AG04449 (cell line): ENCODE data around the gene MAN1B1.
"Not testable (repeated sequence)": the region's sequence is repeated elsewhere in the genome, so short reads cannot be mapped to it uniquely, and the experiment has no call there.

Experiments used
- CTCF ChIA-PET: fragments of 350-600 bp; formaldehyde crosslinking; extraction: SDS; loops from one replicate; lab custom pipeline; 2021; ENCODE audit warnings: antibody characterized with exemption; lab: Yijun Ruan, JAX
- POLR2A ChIA-PET: fragments of 400-600, 350-600 bp; formaldehyde crosslinking; extraction: SDS; loops from one replicate; lab custom pipeline; 2020; ENCODE audit warnings: antibody characterized with exemption, inconsistent platforms; lab: Yijun Ruan, JAX
- DNase-seq: peaks from one replicate; pipeline ENCODE4 v3.0.0-alpha.2; 2010; ENCODE audit warnings: low read depth, low spot score
- H3K4me3 ChIP-seq: 2 replicates; pipeline ENCODE4 v1.5.1; 2011; ENCODE audit warnings: low read depth, mild to moderate bottlenecking, control low read depth, low read length
- CTCF ChIP-seq: IDR thresholded peaks from one replicate; pipeline ENCODE4 v1.5.1; 2011; ENCODE audit warnings: mild to moderate bottlenecking, moderate library complexity, low read length, control low read depth, inconsistent platforms; ENCODE audit not compliant: insufficient read depth; ENCODE audit errors: missing control alignments

The MAN1B1 gene

GRCh38 chr9:137055385-137056364, 31.1 kb upstream of the MAN1B1 start:
- CTCF ChIA-PET: interaction anchor here (1.2 to 21.0 kb wide), 8 partner anchors 4 to 267 kb away, joined by 3 to 364 read pairs (median 4); partner anchors contain the start of genes ABCA2, ENTPD2, FUT7 and NPDC1
- POLR2A ChIA-PET: interaction anchor here (1.1 kb wide), 1 partner anchor 185 kb away, joined by 3 read pairs; the partner anchor contains the start of gene TUBB4B
- no peak for DNase-seq
- no peak overlapping the region for H3K4me3 ChIP-seq
- no peak for TF ChIP-seq CTCF

- ChIA-PET POLR2A (no interaction called here), CTCF (interaction anchor here (1.2 to 21.0 kb wide), 7 partner anchors 6 to 268 kb away, joined by 3 to 364 read pairs (median 53); partner anchors contain the start of genes ABCA2, ENTPD2, FUT7 and NPDC1)
- no peak for DNase-seq
- no peak for TF ChIP-seq CTCF
- no peak overlapping the region for H3K4me3 ChIP-seq
Measured at GRCh38 chr9:137056739-137057415, 29.9 kb upstream of the MAN1B1 start.

GRCh38 chr9:137057545-137057944, 29.2 kb upstream of the MAN1B1 start:
- TF ChIP-seq CTCF: no peak
- CTCF ChIA-PET: interaction anchor here (0.6 to 21.0 kb wide), 4 partner anchors 6 to 26 kb away, joined by 3 to 364 read pairs (median 182); partner anchors contain the start of genes ABCA2, ENTPD2, FUT7 and NPDC1
- no peak overlapping the region for H3K4me3 ChIP-seq
- POLR2A ChIA-PET: no interaction called here
- no peak for DNase-seq

GRCh38 chr9:137058521-137059234, 28.1 kb upstream of the MAN1B1 start:
- ChIA-PET POLR2A (interaction anchor here (0.6 kb wide), 1 partner anchor 174 kb away, joined by 3 read pairs; no protein-coding TSS in a partner anchor), CTCF (interaction anchor here (0.7 to 21.0 kb wide), 8 partner anchors 7 to 271 kb away, joined by 3 to 364 read pairs (median 8); partner anchors contain the start of genes ABCA2, ENTPD2, FUT7 and NPDC1)
- DNase-seq: no peak
- H3K4me3 ChIP-seq: no peak overlapping the region
- TF ChIP-seq CTCF: no peak

- ChIA-PET CTCF (interaction anchor here (2.6 to 21.0 kb wide), 5 partner anchors 11 to 275 kb away, joined by 6 to 364 read pairs (median 208); partner anchors contain the start of genes ABCA2, ENTPD2, FUT7 and MAN1B1), POLR2A (no interaction called here)
- DNase-seq: no peak
- no peak for TF ChIP-seq CTCF
- H3K4me3 ChIP-seq: no peak overlapping the region
Measured at GRCh38 chr9:137062384-137062783, 24.4 kb upstream of the MAN1B1 start.

- CTCF ChIA-PET: interaction anchor here (2.6 to 21.0 kb wide), 5 partner anchors 11 to 276 kb away, joined by 6 to 364 read pairs (median 208); partner anchors contain the start of genes ABCA2, ENTPD2, FUT7 and MAN1B1
- DNase-seq, POLR2A ChIA-PET, H3K4me3 ChIP-seq: not testable (repeated sequence)
Measured at GRCh38 chr9:137062798-137063197, 24.0 kb upstream of the MAN1B1 start.
